ENCODE measurements around the gene SOBP. TPM values are rescaled to one million over a fixed set of nuclear protein-coding genes. Genes with fewer than 3 reads are reported as not detected.

Gene SOBP
- total RNA-seq, 4 donors from 2014 or later = 0.26 to 1.5 (median 0.55) TPM

DNA sequence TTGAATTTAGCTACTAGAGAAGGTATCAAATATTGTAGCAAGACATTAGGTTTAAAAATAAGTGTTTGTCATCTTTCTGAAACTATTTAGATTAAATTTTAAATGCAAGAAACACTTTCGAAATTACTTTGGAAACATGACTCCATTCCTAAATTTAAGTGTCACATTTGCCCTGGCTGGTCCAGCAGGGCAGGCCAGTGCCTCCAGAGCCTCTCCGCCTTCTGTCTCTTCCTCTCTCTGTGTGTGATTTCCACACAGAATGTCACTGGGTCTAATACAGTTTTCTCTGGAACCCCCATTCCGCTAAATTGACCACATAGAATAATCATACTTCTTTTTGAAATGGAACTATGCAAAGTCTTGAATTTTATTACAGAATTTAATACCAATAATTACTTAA is 111.5 kb downstream of the SOBP start:
- 88% methylated on average over 3 of the region's 3 CpGs for WGBS
- no peak overlapping the region for H3K27ac ChIP-seq
- TF ChIP-seq POLR2AphosphoS5 (IDR thresholded peaks at IDR 0.05) = no peak
- TF ChIP-seq POLR2A (IDR thresholded peaks at IDR 0.05) = no peak
- TF ChIP-seq, protein P1, sequence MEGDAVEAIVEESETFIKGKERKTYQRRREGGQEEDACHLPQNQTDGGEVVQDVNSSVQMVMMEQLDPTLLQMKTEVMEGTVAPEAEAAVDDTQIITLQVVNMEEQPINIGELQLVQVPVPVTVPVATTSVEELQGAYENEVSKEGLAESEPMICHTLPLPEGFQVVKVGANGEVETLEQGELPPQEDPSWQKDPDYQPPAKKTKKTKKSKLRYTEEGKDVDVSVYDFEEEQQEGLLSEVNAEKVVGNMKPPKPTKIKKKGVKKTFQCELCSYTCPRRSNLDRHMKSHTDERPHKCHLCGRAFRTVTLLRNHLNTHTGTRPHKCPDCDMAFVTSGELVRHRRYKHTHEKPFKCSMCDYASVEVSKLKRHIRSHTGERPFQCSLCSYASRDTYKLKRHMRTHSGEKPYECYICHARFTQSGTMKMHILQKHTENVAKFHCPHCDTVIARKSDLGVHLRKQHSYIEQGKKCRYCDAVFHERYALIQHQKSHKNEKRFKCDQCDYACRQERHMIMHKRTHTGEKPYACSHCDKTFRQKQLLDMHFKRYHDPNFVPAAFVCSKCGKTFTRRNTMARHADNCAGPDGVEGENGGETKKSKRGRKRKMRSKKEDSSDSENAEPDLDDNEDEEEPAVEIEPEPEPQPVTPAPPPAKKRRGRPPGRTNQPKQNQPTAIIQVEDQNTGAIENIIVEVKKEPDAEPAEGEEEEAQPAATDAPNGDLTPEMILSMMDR (IDR thresholded peaks at IDR 0.05) = no peak
- TF ChIP-seq EP300 (IDR thresholded peaks at IDR 0.05) = no peak

DNA sequence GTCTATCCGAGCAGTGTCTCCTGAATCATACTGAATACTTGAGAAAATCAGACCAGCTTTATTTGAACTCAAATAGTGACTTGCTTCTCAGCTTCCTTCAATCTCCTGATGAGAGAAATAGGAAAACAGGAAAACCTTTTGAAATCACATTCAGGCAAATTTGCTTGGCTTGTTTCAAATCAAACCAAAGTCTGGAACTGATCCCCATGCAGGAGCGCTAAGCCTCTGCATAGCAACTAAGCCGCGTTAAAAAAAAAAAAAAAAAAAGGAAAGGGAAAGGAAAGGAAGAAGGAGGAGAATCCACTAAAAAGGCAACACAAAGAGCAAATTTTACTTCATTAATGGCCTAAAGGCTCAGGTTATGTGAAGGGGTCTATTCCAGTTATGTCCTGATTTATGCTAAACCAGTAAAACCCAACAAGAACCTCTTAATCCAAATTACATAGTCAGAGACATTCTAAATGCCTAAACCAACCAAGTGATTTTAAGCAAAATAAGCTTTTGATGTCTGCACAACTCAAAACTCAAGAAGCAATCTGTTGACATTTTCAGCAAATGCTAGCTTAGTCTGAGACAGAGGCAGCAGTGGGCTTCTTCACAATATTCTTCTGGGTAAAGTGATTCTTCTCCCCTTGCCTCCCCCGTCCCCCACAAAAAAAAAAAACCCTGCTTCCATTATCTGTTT is 112.5 kb downstream of the SOBP start:
- DNase-seq (ENCODE audit: low spot score in 2 of 2) = no peak
- H3K9me3 ChIP-seq = no peaks in the 10 kb centered on the region
- H3K27ac ChIP-seq = no peak overlapping the region
- 64% methylated on average over 5 of the region's 5 CpGs for WGBS
- H3K36me3 ChIP-seq = no peaks in the 10 kb centered on the region
- peaks cover 12% of the 10 kb centered on the region for H3K4me1 ChIP-seq
- no peaks in the 10 kb centered on the region for H3K27me3 ChIP-seq
- TF ChIP-seq POLR2AphosphoS5 (IDR thresholded peaks at IDR 0.05) = no peak
- no peak for TF ChIP-seq POLR2A (IDR thresholded peaks at IDR 0.05)
- no peak for TF ChIP-seq EP300 (IDR thresholded peaks at IDR 0.05)
- TF ChIP-seq, protein P1 (IDR thresholded peaks at IDR 0.05) = no peak
- H3K4me3 ChIP-seq = no peak overlapping the region

More for the DNA sequence above, 111.5 kb downstream of the SOBP start:
- no peaks in the 10 kb centered on the region for H3K36me3 ChIP-seq
- H3K9me3 ChIP-seq = no peaks in the 10 kb centered on the region
- no peaks in the 10 kb centered on the region for H3K27me3 ChIP-seq
- peaks cover 12% of the 10 kb centered on the region for H3K4me1 ChIP-seq
- DNase-seq (ENCODE audit: low spot score in 2 of 2) = no peak
- no peak overlapping the region for H3K4me3 ChIP-seq

DNA sequence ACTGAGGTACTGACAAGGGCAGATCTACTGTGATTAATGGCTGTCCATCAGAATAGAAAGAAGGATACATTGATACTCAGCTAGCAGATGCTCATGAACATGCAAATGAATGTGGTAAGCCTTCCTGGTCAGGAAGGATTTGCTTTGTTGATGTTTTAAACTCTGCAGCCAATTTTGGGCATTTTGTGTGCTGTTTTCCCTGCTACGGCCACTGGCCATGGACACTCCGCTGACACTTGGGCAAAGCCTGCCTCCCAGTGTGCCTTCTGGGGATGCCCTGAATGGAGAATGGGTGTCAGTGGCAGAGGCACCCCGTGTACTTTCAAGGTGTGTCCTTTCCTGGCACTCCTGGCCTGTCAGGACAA is 113.1 kb downstream of the SOBP start:
- Histone ChIP-seq H3K27ac (no peak overlapping the region), H3K9me3 (no peaks in the 10 kb centered on the region), H3K27me3 (no peaks in the 10 kb centered on the region), H3K4me1 (peaks cover 12% of the 10 kb centered on the region), H3K4me3 (no peak overlapping the region), H3K36me3 (no peaks in the 10 kb centered on the region)
- TF ChIP-seq POLR2A (IDR thresholded peaks at IDR 0.05) = no peak
- no peak for TF ChIP-seq EP300 (IDR thresholded peaks at IDR 0.05)
- TF ChIP-seq POLR2AphosphoS5 (IDR thresholded peaks at IDR 0.05) = no peak
- TF ChIP-seq, protein P1 (IDR thresholded peaks at IDR 0.05) = no peak
- WGBS = 69% methylated on average over 3 of the region's 3 CpGs
- no peak for DNase-seq (ENCODE audit: low spot score in 2 of 2)

- Histone ChIP-seq H3K27me3 (no peaks in the 10 kb centered on the region), H3K9me3 (no peaks in the 10 kb centered on the region), H3K36me3 (no peaks in the 10 kb centered on the region), H3K4me1 (peaks cover 12% of the 10 kb centered on the region), H3K27ac (no peak overlapping the region), H3K4me3 (no peak overlapping the region)
- WGBS = 64% methylated on average over 9 of the region's 9 CpGs
- TF ChIP-seq POLR2A (IDR thresholded peaks at IDR 0.05) (no peak), EP300 (IDR thresholded peaks at IDR 0.05) (no peak), POLR2AphosphoS5 (IDR thresholded peaks at IDR 0.05) (no peak)
- TF ChIP-seq, protein P1 (IDR thresholded peaks at IDR 0.05) = no peak
- DNase-seq (ENCODE audit: low spot score in 2 of 2) = no peak
Measured at GRCh38 chr6:107604549-107604948, 114.6 kb downstream of the SOBP start.

DNA sequence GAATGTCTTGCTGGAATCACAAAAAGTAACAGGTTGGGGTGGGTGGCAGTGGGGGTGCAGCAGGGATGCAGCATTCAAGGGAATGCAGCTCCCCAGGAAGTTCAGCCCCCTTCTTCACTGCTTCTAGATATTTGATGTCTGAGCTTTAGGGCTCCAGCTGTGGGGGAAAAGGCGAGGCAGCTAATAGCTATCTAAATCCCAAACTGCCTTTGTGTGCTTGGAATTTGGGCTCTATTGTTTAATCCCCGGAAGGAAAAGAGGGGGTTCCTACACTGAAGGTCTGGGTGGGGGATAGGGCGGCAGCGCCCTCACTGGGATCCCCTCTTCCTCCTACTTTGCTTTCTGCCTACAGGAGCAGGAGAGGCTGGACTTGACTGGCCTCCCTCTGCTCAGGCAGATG is 116.5 kb downstream of the SOBP start:
- H3K27me3 ChIP-seq = no peaks in the 10 kb centered on the region
- no peaks in the 10 kb centered on the region for H3K36me3 ChIP-seq
- H3K4me1 ChIP-seq = peaks cover 12% of the 10 kb centered on the region
- H3K27ac ChIP-seq = no peak overlapping the region
- H3K4me3 ChIP-seq = no peak overlapping the region
- no peak for DNase-seq (ENCODE audit: low spot score in 2 of 2)
- WGBS = 88% methylated on average over 4 of the region's 4 CpGs
- TF ChIP-seq, protein P1 (IDR thresholded peaks at IDR 0.05) = no peak
- TF ChIP-seq POLR2A (IDR thresholded peaks at IDR 0.05) (no peak), POLR2AphosphoS5 (IDR thresholded peaks at IDR 0.05) (no peak), EP300 (IDR thresholded peaks at IDR 0.05) (no peak)
- H3K9me3 ChIP-seq = no peaks in the 10 kb centered on the region
